CD4-positive, alpha-beta T cell treated with Interleukin-15 for 1 hour (primary cell): ENCODE results near the gene FAM162A.
"Not testable (repeated sequence)": the region's sequence is repeated elsewhere in the genome, so short reads cannot be mapped to it uniquely, and the experiment has no call there.

Source experiments
- DNase-seq: peaks from one replicate; pipeline ENCODE4 v3.0.0-alpha.2; 2020

FAM162A gene

GRCh38 chr3:122383771-122384697 lies at the start of gene FAM162A:
Gene FAM162A (plus strand): TSS chr3:122384182. CDS start chr3:122384266, 84 bp downstream.
- DNase-seq: peak; percentile 92

GRCh38 chr3:122342803-122343202 lies 41.2 kb upstream of the FAM162A start:
- DNase-seq: no peak

- no peak for DNase-seq
These were observed 40.3 kb upstream of the FAM162A start for GRCh38 chr3:122343654-122344053.

GRCh38 chr3:122349171-122349570 lies 34.8 kb upstream of the FAM162A start:
- DNase-seq: no peak

GRCh38 chr3:122350814-122351418 lies 33.1 kb upstream of the FAM162A start:
- no peak for DNase-seq

GRCh38 chr3:122351612-122352011 lies 32.4 kb upstream of the FAM162A start:
- DNase-seq: no peak

GRCh38 chr3:122353215-122353614 lies 30.8 kb upstream of the FAM162A start:
- DNase-seq: no peak

- DNase-seq: no peak
These were observed 30.0 kb upstream of the FAM162A start for GRCh38 chr3:122353893-122354401.

GRCh38 chr3:122355612-122356011 lies 28.4 kb upstream of the FAM162A start:
- no peak for DNase-seq

- peak; percentile 27 for DNase-seq
These were observed 27.6 kb upstream of the FAM162A start for GRCh38 chr3:122356402-122356801.

GRCh38 chr3:122357828-122358702 lies 25.9 kb upstream of the FAM162A start:
- DNase-seq: no peak

- DNase-seq: no peak
These were observed 25.3 kb upstream of the FAM162A start for GRCh38 chr3:122358703-122359032.

- no peak for DNase-seq
These were observed 22.0 kb upstream of the FAM162A start for GRCh38 chr3:122362026-122362425.

- DNase-seq: no peak
These were observed 19.5 kb upstream of the FAM162A start for GRCh38 chr3:122364490-122364889.

GRCh38 chr3:122365073-122365472 lies 18.9 kb upstream of the FAM162A start:
- no peak for DNase-seq

- DNase-seq: not testable (repeated sequence)
These were observed 18.2 kb upstream of the FAM162A start for GRCh38 chr3:122365582-122366378.

GRCh38 chr3:122366379-122366749 lies 17.6 kb upstream of the FAM162A start:
- no peak for DNase-seq

GRCh38 chr3:122374034-122374433 lies 9.9 kb upstream of the FAM162A start:
- DNase-seq: no peak

- no peak for DNase-seq
These were observed 6.0 kb upstream of the FAM162A start for GRCh38 chr3:122377975-122378374.

- DNase-seq: peak; percentile 80
These were observed 905 bp upstream of the FAM162A start, which contains the start of gene MIX23 for GRCh38 chr3:122382888-122383666. Gene MIX23 (minus strand): TSS chr3:122383231. CDS start chr3:122383224, 7 bp downstream.

- no peak for DNase-seq
These were observed 3.7 kb downstream of the FAM162A start for GRCh38 chr3:122387709-122388108.
